Nucleus accumbens (tissue), 56 donors: ENCODE data around the gene TTC13.
A peak's percentile ranks its signal among the peaks of the same experiment; 100 is the strongest.

ENCODE experiments used
- DNase-seq, 56 donors: peaks; one replicate each; lab custom pipeline; 2025; lab: John Stamatoyannopoulos, UW

Gene TTC13

DNA sequence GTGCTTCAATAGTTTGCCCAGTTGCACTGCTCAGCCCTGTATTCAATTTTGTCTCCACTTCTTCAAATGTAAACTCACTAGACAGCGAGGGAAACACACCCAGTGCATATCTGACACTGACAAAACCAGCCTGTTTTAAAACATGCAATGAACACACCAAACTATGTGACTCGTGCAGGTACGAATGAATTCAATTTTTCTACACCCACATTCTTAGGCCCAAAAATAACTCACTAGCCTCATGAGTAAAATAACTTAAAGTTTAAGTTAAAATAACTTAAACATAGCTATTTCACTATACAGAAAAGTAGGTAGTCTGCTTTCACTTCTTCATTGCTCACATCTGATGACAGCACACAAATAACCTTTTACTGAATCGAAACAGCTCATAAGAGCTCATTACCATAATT, 21.1 kb downstream of the TTC13 start:
- DNase-seq: no peak

DNA sequence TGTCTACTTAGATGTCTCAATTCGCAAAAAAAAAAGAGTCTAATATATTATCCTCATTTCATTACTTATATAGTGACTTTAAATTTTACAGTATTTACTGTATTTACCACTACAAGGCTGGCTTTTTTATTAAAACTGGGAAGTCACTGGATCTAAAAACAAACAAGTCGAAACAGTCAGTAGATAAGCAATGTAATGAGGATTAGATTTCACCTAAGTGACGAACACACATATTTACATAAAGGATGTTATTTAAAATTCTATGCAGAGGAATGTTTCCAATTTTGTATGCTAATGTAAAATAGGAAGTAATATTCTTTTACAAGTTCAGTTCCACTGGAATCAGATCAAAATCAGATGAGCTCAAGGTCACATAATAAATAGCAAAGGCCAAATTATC, 28.3 kb downstream of the TTC13 start:
- DNase-seq: no peak

DNA sequence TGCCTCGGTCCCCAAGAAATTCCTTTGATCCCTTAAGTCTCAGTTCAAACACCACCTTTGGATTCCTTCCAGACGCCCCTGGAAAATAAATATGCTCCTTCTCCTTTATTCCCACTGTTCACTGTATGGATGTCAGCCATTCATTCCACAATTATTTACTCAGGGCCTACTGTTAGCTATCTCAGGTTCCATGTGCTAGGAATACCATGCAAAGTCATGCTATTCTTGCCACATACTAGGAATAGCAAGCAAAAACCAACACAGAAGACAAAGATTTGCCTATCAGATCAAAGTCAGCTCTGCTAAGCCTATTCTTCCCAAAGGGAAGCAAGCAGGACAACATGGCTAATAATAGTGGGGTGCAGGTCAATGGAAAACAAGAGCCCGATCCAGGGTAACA, 29.8 kb downstream of the TTC13 start:
- no peak for DNase-seq

DNA sequence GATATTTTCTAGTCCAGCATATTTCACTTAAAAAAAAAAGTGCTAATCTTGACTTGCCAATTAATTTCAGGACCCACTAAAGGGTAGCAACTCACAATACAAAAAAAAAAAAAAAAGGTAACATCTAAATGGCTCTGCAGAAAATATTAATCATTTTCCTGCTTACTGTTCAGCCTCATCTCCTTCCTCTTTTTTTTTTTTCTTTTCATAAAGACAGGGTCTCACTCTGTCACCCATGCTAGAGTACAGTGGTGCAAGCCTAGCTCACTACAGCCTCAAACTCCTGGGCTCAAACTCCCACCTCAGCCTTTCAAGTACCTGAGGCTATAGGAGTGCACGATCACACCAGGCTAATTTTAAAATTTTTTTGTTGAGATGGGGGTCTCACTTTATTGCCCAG, 30.4 kb downstream of the TTC13 start:
- no peak for DNase-seq

DNA sequence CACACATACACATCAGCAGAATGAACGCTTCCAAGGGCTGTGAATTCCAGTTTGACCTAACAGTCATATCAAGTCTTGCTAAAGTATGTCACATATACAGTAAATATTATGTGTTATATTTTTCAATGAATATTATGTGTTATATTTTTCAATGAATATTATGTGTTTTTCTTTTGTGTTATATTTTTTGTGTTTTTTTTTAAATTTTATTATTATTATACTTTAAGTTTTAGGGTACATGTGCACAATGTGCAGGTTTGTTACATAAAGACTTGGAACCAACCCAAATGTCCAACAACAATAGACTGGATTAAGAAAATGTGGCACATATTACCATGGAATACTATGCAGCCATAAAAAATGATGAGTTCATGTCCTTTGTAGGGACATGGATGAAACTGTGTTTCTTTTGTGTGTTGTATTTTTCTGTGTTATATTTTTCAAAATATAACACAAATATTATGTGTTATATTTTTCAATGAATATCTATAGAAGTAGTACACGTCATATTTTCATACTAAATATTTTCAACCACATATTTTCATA, 35.5 kb downstream of the TTC13 start:
- DNase-seq: no peak

DNA sequence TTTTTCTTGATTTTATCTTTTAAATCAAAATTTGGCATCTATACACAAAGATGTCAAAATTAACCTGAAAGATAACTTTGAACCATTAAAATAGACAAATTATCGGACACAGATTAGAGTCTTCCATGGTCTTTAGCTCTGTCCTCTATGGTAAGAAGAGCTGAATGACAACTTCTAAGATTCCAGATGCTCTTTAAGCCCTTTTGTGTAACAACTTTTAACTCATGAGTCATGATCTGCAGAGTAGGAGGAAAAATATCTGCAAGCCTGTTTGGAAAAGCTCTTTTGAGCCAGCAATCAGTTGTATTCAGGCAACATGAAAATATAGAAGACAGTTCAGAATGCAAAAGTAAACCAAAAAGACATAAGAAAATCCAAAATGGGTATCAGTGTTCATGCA, 37.8 kb downstream of the TTC13 start:
- no peak for DNase-seq

DNA sequence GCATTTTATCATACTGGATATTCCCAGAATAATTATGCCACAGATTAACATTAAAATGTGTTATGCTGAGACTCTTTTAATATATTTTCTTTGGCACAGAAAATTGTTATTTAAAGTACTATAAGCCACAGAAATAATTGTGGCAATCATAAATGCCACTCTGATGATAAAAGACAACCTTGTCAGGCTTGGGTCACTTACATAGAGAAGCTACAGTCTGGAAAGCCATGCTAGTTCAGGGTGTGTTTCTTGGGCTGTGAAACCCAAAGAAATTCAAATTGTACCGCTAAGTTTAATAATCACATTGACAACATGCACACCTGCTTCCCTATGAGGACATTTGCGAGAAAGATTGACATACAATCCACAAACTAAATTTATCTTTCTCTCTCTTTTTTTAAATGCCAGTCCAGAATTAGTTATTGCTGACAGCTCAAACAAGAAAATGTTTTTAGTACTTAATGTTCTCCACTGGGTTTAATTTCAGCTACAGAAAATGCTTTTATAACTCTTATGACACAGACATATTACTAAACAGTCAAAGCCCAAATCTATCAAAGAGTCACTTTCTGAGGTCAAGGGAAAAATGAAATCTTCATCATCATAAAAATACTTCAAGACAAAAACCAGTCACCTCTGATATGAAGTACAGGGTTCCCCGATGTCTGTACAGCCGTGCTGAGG, 38.7 kb downstream of the TTC13 start:
- no peak for DNase-seq

DNA sequence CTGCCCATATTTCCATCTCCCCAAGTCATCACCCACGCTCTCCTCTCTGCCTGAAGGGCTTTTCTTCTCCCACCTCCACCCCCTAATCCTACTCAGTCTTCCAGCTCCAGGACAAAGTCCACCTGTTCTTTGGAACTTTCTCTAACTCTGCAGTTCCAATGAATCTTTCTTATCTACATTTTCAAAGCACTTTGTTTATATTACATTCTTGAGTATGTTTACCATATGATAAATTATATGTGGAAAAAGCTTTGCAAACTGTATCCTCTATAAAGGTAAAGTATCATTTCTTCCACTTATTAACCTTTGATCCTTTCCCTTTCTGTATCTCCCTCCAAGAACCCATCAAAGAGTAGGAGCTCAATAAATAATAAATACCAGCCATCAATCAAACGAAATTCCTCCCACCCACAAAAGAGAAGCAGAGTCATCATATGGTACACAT, 39.7 kb downstream of the TTC13 start:
- no peak for DNase-seq

DNA sequence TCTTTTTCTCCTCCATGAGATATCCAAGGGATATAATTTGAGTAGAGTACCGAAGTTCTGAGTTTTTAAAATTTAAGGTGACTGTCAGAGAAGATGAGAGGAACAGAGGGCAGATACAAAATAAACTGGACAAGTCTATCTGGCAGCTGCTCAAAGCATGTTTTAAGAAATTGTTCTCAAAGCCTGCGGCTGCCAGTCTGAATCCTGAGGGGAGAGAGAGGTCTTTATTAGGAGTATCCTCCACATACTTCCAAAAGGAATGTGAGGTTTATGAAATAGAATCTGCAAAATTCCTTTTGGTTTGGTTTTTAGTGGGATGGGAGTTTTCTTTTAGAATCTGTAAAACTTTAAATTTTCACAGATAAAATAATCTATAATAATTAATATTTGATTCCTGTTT, 41.3 kb downstream of the TTC13 start:
- DNase-seq: no peak

DNA sequence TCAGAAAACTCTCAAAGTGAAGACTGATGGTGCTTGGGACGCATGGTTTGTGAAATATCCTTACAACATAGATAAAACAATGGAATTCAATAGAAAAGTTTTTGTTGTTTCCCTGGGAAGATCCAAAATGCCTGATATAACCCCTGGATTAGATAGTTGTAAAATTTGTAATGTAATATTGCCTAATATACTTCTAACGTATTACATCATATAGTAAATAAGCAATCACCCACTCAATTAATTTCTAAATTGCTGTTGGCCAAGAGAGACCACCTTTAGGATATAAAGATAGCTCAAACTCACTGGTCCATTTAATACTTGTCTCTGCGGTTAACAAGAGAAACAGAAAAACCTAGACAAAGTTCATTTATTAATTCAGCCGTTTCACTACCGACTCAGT, 42.2 kb downstream of the TTC13 start:
- no peak for DNase-seq

DNA sequence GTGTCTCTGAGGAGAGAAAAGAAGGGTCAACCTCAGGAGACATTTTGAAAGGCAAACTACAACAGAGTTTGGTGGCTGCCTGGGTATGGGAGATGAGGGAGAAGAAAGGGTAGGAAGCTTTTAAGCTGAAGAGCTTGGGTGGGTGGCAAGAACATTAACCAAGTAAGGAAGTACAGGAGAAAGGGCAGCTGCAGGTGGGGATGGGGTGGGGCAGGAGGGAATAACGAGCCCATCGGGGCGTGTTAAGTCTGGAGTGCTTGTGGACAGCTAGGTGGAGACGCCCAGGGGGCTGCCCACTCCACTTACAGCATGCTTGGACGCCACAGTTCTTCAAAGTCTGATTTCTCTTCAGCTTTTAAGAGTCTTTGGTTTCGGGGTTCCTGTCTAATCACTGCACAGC, 42.8 kb downstream of the TTC13 start:
- no peak for DNase-seq

DNA sequence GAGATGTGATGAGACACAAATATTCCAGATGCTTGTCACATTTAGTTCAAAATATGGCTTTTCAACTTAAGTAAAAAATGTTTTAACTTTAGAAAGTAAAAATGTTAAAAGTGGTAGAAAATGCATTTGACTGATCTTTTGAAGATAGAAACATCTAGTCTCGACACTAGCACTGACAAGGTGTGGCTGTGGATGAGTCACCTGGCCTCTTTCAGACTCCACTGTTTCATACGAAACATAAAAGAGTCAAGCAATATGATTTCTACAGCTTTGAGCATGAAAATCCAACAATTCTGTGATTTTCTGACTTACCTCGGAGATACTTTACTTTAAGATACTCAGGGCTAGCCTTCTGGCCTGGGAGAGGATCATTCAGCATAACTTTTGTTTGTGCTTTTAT, 47.7 kb downstream of the TTC13 start:
- peak in 9 of 56 donors; percentile 4 to 54 (median 29) for DNase-seq

DNA sequence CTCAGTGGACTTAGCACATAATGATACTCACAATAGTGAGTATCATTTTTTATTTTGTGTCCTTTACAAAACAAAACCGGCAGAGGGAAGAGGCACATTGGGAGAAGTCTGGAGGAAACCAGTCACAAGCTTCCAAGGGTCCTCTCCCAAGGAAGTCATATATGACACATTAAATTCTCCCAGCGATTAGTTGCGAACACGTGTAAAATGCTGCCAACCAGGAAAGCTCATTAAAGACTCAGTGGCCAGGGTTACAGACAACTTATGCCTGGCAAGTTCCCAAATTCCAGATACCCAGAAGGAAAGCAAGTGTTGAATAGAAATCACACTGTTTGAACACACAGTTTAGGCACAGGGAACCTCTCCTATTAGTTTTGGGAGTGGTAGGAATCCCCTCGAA, 52.5 kb downstream of the TTC13 start:
- DNase-seq: no peak

DNA sequence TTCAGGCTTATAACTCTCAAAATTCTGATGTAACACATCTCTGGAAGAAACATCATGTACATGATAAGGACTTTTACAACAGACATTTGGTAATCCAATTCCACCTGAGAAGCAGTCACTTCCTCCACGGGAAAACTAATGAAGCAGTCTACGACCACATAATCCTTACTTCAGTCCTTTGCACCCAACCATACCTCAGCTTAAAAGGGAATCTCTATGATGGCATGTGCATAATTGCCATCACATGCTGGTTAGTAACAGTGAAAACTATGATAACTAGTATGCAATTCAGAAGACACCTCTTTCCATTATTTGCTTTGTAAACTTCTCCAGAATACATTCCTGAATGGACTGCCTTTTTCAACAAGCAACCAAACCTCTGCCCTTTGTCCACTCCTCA, 53.1 kb downstream of the TTC13 start:
- no peak for DNase-seq

DNA sequence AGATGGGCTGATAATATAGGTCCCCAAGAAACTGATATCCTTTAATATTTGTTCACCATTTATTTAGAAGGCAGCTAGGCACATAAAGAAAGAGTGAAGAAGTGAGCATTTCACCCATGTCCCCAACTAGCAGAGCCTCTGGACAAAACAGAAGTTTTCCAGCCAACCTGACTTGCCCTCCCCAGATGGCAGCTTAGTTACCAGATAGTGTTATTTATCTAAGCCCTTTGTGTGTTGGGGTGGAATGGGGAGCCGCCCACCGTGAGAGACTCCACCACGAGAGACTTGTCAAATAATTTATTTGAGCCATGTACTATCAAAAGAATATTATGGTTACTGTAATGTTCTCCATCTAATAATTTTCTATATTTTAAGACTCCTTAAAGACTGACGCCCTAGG, 55.5 kb downstream of the TTC13 start:
- no peak for DNase-seq

DNA sequence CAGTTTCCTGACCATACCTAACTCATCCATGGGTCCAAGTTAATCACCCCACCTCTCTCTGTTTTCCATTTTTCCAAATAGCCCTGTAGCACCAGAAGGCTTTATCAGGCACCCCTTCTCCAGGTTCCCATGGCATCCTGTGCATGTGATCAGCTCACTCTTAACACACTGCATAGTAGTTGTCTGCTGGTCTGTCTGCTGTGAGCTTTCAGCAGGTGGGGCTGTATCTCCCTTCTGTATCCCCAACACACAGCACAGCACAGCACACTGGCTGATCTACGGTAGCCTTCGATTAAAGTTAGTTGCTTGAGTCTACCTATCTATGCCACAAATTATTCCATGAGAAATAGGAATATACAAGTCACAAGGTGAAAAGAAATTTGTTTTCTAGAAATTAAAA, 56.0 kb downstream of the TTC13 start:
- DNase-seq: no peak

DNA sequence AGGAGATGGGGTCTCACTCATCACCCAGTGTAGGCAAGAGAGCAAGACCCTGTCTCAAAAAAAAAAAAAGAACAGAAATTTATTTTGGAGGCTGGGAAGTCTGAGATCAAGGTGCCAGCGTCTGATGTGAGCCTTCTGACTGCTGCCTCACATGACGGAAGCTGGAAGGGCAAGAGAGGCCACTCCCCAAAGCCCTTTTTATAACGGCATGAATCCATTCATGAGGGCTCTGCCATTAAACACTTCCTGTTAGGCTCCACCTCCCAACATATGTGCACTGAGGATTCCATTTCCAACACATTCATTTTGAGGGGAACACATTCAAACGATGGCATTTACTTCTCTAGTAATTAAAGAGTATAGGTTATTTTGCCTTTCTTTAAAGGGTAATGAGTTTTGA, 59.5 kb downstream of the TTC13 start:
- no peak for DNase-seq

DNA sequence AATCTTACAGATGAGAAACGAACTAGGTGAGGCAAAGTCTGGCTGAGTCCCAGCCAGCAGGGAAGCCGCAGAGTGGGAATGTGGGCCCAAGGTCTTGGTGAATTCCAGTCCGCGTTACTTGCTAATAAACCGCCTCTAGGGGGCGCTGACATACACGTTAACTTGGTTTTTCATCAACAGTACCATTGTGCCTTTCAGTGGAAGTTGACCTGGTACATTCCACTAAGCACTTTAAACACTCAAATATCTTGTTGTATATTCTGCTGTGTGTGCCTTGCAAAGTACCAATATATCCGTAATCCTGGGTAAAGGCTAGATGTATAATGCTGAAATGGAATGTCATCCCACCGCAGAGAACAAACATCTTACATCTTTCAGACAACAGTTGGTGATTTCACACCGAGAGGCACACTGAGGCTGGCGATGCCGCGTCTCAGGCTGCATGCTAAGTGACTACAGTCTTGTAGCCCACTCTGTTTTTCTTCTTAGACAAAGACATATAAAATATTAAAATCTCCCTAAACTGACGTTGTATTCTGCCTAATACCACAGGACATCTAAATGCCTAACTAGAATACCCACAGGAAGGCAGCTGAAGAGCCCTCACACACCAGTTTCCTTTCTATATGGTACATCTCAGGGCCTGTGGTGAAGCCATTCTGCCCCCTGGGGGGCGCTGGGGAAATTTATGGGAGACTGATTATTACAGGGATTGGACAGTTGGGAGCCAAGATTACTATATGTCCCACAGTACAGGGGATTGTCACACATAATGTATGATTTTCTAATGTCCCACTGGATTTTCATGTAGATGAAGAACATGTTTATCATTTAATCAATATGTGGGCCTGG, 61.2 kb downstream of the TTC13 start:
- peak in 47 of 56 donors; percentile 17 to 83 (median 45) for DNase-seq

DNA sequence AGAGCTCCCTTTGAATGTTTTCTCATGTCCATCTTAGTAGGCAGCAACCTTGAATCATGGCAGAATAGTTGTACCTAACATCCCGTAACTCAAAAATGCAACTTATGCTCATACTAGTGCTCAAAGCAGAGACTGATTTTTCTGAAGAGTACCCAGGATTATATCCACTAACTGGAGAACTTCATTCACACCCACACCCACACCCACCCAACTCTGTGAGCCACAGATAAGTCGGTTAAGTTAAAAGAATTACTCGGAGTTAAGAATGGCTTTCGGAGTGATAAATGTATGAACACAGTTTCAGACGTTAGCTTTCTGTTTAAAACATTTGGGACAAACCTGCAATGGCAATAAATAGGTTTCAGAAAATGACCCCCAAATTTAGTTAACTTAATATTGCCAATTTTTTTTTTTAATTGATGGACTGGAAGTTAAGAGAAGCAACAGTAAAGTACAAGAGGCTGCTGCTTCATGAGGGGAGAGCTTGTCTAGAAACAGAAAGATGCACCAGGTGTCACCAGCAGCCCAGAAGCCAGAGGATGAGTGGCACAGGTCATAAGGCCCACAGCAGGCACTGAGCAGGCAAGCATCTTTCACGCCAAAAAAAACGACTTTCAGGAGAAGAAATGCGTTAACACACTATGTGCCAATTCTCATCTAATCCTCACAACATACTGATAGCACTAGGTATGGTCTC, 61.9 kb downstream of the TTC13 start:
- peak in 1 of 56 donors; percentile 11 for DNase-seq

DNA sequence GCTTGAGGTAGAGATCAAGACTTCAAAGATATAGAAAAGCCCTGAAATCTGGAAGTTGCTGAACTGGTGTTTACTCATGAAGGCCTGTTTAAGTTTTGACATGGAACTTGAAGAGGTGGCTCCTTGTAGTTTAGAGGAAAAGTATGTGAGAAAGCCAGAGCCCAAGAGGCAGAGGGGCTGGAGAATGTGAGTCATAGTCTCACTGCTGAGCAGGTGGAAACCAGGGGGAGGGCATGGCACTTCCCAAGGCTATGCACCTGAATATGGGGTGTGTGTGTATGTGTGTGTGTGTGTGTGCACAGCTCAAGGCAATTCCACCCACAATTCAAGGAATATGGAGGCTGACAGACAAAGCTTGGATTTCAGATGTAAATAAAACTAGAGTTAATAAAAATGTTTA, 63.6 kb downstream of the TTC13 start:
- no peak for DNase-seq

DNA sequence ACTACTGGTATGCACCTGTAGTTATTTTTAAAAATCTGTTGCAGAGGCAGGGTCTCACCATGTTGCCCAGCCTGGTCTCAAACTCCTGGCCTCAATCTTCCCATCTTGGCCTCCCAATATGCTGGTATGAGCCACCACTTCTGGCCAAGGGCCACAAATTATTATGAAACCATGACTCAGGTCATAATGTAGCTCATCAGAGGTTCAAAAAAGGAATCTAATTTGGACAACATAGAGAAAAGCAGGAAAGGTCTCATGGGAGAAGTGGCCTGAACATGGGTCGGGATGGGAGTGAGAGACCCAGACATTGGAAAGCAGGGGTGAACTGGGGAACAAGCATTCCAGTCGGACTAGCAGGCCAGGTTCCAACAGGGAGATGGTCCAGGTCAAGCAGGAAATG, 65.2 kb downstream of the TTC13 start:
- DNase-seq: no peak
